Measurements from ENCODE around the gene DNER. TPM values are rescaled to one million over a fixed set of nuclear protein-coding genes. Genes with fewer than 3 reads are reported as not detected.

The DNER gene
- total and polyA plus RNA-seq, 2 donors (not counting 3 experiments of a cell fraction or from before 2014, with no cell fraction given) = 0.01 TPM; not detected in 1

DNA sequence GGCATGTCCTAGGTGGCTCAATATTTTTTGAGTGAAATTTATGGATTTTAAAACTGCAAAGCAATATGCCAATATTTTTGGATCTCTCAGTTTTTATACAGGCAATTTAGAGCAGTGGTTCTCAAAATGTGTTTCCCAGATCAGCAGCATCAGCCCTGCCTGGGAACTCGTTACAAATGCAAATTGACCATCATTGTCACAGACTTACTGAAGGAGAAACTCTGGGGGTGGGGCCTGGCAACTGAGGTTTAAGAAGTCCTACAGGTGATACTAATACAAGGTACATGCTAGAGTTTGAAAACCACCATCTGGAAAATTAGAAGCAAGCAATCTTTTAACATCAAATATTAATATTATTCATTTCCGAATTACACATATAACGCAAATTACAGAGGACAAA is 227.7 kb downstream of the DNER start:
- ChIA-PET CTCF (no interaction called here), POLR2A (no interaction called here)
- dilution Hi-C loops (cut with MboI; ENCODE audit: extremely low pct_ligation_motif_present, low sequenced_read_pairs) (no loop called here), intact Hi-C loops (cut with micrococcal nuclease) (no loop called here)
- Histone ChIP-seq H2AFZ (ENCODE audit: low read depth, low read length) (no peak overlapping the region), H3K27me3 (ENCODE audit: control insufficient read depth in 2 of 2, insufficient read depth in 2 of 2, low read length in 2 of 2) (no peaks in the 10 kb centered on the region), H3K9me1 (replicated peaks; ENCODE audit: control insufficient read depth, extremely low read depth, insufficient read depth, low read length) (no peaks in the 10 kb centered on the region), H4K20me1 (replicated peaks; ENCODE audit: control insufficient read depth, extremely low read depth, insufficient read depth, low read length) (no peaks in the 10 kb centered on the region), H3K9ac (replicated peaks; ENCODE audit: extremely low read depth, insufficient read depth, low read length) (no peak overlapping the region), H3K79me2 (ENCODE audit: control insufficient read depth, insufficient read depth, low read length) (no peaks in the 10 kb centered on the region), H3K4me2 (ENCODE audit: insufficient read depth, low read length) (no peak overlapping the region), H3K4me1 (ENCODE audit: control insufficient read depth, extremely low read depth, insufficient read depth, low read length) (no peaks in the 10 kb centered on the region), H3K27ac (ENCODE audit: insufficient read depth, low read depth, low read length) (no peak overlapping the region), H3K9me3 (replicated peaks; ENCODE audit: control insufficient read depth, insufficient read depth, low read length) (no peaks in the 10 kb centered on the region), H3K4me3 (replicated peaks in 1 of 3; ENCODE audit: insufficient read depth in 1 of 3, low read depth in 1 of 3, low read length in 3 of 3) (no peak overlapping the region), H3K36me3 (ENCODE audit: control insufficient read depth in 2 of 2, extremely low read depth in 1 of 2, insufficient read depth in 2 of 2, low read length in 2 of 2) (no peaks in the 10 kb centered on the region)
- BruUV-seq (replicated peaks) = no TSS peak
- DNase-seq (ENCODE audit: low read depth, low spot score) (no peak), FAIRE-seq (no peak)
- TF ChIP-seq, protein P1, sequence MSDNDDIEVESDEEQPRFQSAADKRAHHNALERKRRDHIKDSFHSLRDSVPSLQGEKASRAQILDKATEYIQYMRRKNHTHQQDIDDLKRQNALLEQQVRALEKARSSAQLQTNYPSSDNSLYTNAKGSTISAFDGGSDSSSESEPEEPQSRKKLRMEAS (IDR thresholded peaks at IDR 0.05; ENCODE audit: insufficient read depth, insufficient read length) = no peak
- TF ChIP-seq GATA2 (IDR thresholded peaks at IDR 0.05; ENCODE audit: insufficient read depth, insufficient read length, low read depth, low read length) (no peak), FOS (IDR thresholded peaks at IDR 0.05; ENCODE audit: borderline replicate concordance, insufficient read depth, low read length) (no peak), POLR2AphosphoS5 (IDR thresholded peaks at IDR 0.05; ENCODE audit: insufficient read depth, low read depth, low read length) (no peak), JUN (IDR thresholded peaks at IDR 0.05; ENCODE audit: borderline replicate concordance, insufficient read depth, insufficient read length, low read depth) (no peak), MYC (IDR thresholded peaks at IDR 0.05; ENCODE audit: low read depth, low read length) (no peak)

DNA sequence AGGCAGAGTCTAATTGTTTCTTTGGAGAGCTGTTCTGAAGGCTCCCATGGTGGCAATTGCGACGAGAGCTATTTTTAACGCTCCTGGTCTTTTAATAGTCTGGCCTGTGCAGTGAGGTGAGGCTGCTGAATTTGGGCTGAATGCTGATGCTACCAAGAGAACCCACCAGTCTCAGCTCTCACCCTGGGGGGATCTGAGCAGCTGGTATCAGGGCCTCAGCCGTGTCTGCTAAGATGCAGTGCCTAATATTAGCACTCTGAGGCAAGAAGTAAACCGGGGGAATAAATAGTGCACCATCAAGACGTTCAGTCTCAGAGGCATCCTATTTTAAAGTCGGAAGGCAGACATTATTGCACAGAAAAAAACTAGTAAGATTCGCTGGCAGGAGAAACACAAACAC is 228.5 kb downstream of the DNER start:
- TF ChIP-seq JUN (IDR thresholded peaks at IDR 0.05; ENCODE audit: borderline replicate concordance, insufficient read depth, insufficient read length, low read depth) (no peak), GATA2 (IDR thresholded peaks at IDR 0.05; ENCODE audit: insufficient read depth, insufficient read length, low read depth, low read length) (no peak), POLR2AphosphoS5 (IDR thresholded peaks at IDR 0.05; ENCODE audit: insufficient read depth, low read depth, low read length) (no peak), MYC (IDR thresholded peaks at IDR 0.05; ENCODE audit: low read depth, low read length) (no peak), POLR2A (IDR thresholded peaks at IDR 0.05; ENCODE audit: low read depth, low read length) (no peak), EZH2 (IDR thresholded peaks at IDR 0.05; ENCODE audit: borderline replicate concordance, low read depth, low read length, severe bottlenecking) (no peak), FOS (IDR thresholded peaks at IDR 0.05; ENCODE audit: borderline replicate concordance, insufficient read depth, low read length) (no peak)
- TF ChIP-seq, protein P2, sequence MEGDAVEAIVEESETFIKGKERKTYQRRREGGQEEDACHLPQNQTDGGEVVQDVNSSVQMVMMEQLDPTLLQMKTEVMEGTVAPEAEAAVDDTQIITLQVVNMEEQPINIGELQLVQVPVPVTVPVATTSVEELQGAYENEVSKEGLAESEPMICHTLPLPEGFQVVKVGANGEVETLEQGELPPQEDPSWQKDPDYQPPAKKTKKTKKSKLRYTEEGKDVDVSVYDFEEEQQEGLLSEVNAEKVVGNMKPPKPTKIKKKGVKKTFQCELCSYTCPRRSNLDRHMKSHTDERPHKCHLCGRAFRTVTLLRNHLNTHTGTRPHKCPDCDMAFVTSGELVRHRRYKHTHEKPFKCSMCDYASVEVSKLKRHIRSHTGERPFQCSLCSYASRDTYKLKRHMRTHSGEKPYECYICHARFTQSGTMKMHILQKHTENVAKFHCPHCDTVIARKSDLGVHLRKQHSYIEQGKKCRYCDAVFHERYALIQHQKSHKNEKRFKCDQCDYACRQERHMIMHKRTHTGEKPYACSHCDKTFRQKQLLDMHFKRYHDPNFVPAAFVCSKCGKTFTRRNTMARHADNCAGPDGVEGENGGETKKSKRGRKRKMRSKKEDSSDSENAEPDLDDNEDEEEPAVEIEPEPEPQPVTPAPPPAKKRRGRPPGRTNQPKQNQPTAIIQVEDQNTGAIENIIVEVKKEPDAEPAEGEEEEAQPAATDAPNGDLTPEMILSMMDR (IDR thresholded peaks at IDR 0.05; ENCODE audit: extremely low read depth in 1 of 2, insufficient read depth in 1 of 2, low read depth in 1 of 2, low read length in 2 of 2) = no peak
- TF ChIP-seq, protein P1 (IDR thresholded peaks at IDR 0.05; ENCODE audit: insufficient read depth, insufficient read length) = no peak
- intact Hi-C loops (cut with micrococcal nuclease) = no loop called here
- Histone ChIP-seq H3K27me3 (ENCODE audit: control insufficient read depth in 2 of 2, insufficient read depth in 2 of 2, low read length in 2 of 2) (no peaks in the 10 kb centered on the region), H2AFZ (ENCODE audit: low read depth, low read length) (no peak overlapping the region), H3K9me1 (replicated peaks; ENCODE audit: control insufficient read depth, extremely low read depth, insufficient read depth, low read length) (no peaks in the 10 kb centered on the region), H3K79me2 (ENCODE audit: control insufficient read depth, insufficient read depth, low read length) (no peaks in the 10 kb centered on the region), H3K9me3 (replicated peaks; ENCODE audit: control insufficient read depth, insufficient read depth, low read length) (no peaks in the 10 kb centered on the region), H3K9ac (replicated peaks; ENCODE audit: extremely low read depth, insufficient read depth, low read length) (no peak overlapping the region), H3K4me2 (ENCODE audit: insufficient read depth, low read length) (no peak overlapping the region), H3K27ac (ENCODE audit: insufficient read depth, low read depth, low read length) (no peak overlapping the region), H4K20me1 (replicated peaks; ENCODE audit: control insufficient read depth, extremely low read depth, insufficient read depth, low read length) (no peaks in the 10 kb centered on the region), H3K4me1 (ENCODE audit: control insufficient read depth, extremely low read depth, insufficient read depth, low read length) (no peaks in the 10 kb centered on the region), H3K4me3 (replicated peaks in 1 of 3; ENCODE audit: insufficient read depth in 1 of 3, low read depth in 1 of 3, low read length in 3 of 3) (no peak overlapping the region), H3K36me3 (ENCODE audit: control insufficient read depth in 2 of 2, extremely low read depth in 1 of 2, insufficient read depth in 2 of 2, low read length in 2 of 2) (no peaks in the 10 kb centered on the region)
- dilution Hi-C loops (cut with MboI; ENCODE audit: extremely low pct_ligation_motif_present, low sequenced_read_pairs) = no loop called here
- FAIRE-seq = no peak
- BruUV-seq (replicated peaks) = no TSS peak
- CTCF ChIA-PET = no interaction called here
- DNase-seq (ENCODE audit: low read depth, low spot score) = no peak
- POLR2A ChIA-PET = no interaction called here
